HG03045 (cell line): ENCODE measurements around the gene HNRNPL.
"Not testable (repeated sequence)": the region's sequence is repeated elsewhere in the genome, so short reads cannot be mapped to it uniquely, and the experiment has no call there.

Experiments used
- ATAC-seq: cut with Tn5 transposase; IDR thresholded peaks from one replicate; pipeline ENCODE4 v1.9.1; 2021; ENCODE audit warnings: mild to moderate bottlenecking, moderate library complexity; ENCODE audit not compliant: unreplicated experiment

HNRNPL gene

GRCh38 chr19:38831142-38831605 is 18.6 kb downstream of the HNRNPL start:
- peak; percentile 26 for ATAC-seq

- no peak for ATAC-seq
Measured at GRCh38 chr19:38830039-38830733, 19.6 kb downstream of the HNRNPL start.

GRCh38 chr19:38829203-38829602 is 20.6 kb downstream of the HNRNPL start:
- ATAC-seq: not testable (repeated sequence)

GRCh38 chr19:38826856-38827551 is 22.8 kb downstream of the HNRNPL start:
- ATAC-seq: no peak

GRCh38 chr19:38825936-38826335 is 23.9 kb downstream of the HNRNPL start:
- not testable (repeated sequence) for ATAC-seq

GRCh38 chr19:38821230-38821825 is 28.5 kb downstream of the HNRNPL start:
- not testable (repeated sequence) for ATAC-seq

- ATAC-seq: no peak
Measured at GRCh38 chr19:38819231-38819920, 30.4 kb downstream of the HNRNPL start.

- no peak for ATAC-seq
Measured at GRCh38 chr19:38817081-38817480, 32.7 kb downstream of the HNRNPL start.

GRCh38 chr19:38816131-38816750 is 33.5 kb downstream of the HNRNPL start:
- no peak for ATAC-seq

- no peak for ATAC-seq
Measured at GRCh38 chr19:38815059-38816001, 34.5 kb downstream of the HNRNPL start.

- ATAC-seq: not testable (repeated sequence)
Measured at GRCh38 chr19:38813932-38814331, 35.9 kb downstream of the HNRNPL start.

GRCh38 chr19:38813323-38813722 is 36.5 kb downstream of the HNRNPL start:
- ATAC-seq: no peak

- no peak for ATAC-seq
Measured at GRCh38 chr19:38812841-38813320, 36.9 kb downstream of the HNRNPL start, which contains the start of gene LGALS4. Gene LGALS4 (minus strand): TSS chr19:38812945. CDS start chr19:38812886, 59 bp downstream.

GRCh38 chr19:38812009-38812840 is 37.6 kb downstream of the HNRNPL start:
- ATAC-seq: no peak

- ATAC-seq: no peak
Measured at GRCh38 chr19:38809592-38810252, 40.1 kb downstream of the HNRNPL start.

- no peak for ATAC-seq
Measured at GRCh38 chr19:38808741-38809140, 41.0 kb downstream of the HNRNPL start.

- not testable (repeated sequence) for ATAC-seq
Measured at GRCh38 chr19:38807374-38808098, 42.2 kb downstream of the HNRNPL start.
